Activated CD4-positive, alpha-beta T cell treated with anti-CD3 and anti-CD28 coated beads for 24 hours (primary cell): ENCODE data around the gene P2RY2.
"Not testable (repeated sequence)": the region's sequence is repeated elsewhere in the genome, so short reads cannot be mapped to it uniquely, and the experiment has no call there.

ENCODE experiments used
- DNase-seq, 2 donors: peaks; one replicate each; pipeline ENCODE4 v3.0.0-alpha.2; 2020; ENCODE audit warnings: low read depth in 2 of 2

The P2RY2 gene

DNA sequence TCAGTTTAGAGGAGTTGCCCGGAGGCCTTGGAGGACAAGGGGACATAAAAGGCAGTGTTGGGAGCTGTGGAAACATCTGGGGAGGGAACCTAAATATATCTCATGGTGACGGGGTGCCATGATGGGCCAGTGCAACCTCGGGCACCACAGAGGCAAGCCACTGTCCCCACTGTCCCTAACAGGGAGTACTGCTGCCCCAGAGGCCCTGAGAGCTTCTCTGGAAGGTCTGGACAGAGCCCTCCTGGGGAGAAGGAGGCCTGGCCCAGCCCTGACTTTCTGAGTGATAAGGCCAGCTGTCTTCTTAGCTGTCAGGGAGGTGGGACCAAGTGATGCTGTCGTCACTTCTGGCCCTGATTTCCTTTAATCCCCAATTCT, 48.6 kb downstream of the P2RY2 start:
- no peak for DNase-seq

DNA sequence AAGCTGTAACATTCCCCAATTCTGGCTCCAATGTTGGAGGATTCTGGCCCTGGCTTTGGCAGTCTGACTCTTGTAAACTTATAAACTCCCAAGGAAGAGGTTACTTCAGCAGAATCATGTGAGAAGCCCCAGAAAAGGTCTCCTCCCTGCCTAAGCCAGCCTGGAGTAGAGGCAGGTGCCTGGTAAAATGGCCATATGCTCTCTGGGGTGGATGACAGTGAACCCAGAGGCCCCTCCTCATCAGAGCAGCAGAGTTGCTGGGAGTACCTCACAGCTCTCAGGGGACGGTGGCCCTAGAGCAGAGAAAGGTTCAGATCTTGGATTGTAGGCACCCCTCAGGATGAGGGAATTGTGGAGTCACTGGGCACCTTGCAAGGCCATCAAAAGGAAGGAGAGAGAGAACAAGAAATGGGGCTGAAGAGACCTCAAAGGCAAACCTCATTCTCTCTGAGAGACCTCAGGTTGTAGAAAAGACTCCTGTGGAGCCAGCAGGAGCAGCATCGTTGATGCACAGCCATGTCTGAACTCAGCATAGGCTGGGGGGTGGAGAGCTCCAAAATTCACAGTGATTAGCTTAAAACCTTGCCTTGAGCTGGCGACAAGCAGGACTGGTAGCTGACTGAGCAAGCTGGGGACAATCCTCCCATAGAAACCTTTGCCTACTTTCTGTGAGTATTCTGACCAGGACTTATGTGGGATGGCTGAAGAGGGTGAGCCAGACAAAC, 49.2 kb downstream of the P2RY2 start:
- DNase-seq = no peak

DNA sequence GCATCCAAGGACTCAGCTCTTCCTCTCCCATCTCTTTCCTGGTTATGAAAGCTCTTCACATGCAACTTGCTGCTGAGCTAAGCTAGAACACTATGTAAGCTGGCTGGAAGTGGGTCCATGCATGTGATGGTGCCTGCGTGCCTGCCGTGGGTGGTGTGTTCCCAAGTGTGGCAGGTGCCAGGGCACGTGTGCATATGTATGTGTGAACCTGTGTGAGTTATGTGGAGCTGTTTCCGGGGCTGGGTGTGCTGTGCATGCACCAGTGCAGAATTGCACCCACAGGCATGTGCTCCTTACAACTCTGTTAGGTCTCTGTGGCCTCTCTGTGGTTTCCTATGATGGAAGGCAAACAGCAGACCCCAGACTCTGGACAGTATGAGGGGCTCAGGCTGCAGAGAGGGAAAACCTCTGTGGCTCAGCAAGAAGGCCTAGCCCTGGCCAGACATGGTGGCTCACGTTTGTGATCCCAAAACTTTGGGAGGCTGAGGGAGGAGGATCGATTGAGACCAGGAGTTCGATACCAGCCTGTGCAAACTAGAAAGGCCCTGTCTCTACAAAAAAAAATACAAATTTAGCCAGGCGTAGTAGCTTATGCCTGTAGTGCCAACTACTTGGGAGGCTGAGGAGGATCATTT, 49.9 kb downstream of the P2RY2 start:
- DNase-seq = no peak

DNA sequence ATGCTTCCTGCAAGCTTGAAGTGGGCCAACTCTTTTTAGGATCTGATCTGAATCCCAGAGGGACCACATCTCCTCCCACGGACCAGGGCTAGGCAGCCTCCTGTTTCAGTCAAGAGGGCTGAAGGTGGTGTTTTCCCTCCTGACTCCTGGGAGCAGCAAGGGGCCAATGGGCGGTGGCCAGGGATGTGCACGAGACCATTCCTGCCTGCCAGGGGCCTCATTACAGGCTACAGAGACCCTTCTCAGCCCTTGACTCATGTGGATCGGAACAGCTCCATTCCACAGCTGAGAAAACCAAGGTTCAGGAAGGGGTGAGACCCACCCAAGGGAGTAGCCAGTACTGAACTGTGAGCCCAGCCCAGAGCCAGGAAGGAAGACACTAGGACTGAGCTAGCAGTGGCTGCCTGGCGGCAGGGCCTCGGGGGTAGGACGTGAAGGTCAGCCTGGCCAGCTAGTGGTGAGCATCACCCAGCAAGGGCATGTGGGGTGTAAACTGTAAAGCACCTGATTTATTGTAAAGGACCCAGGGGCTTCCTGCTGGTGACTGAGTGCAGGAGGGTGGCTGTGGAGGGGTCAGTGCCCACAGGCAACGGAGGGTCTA, 50.7 kb downstream of the P2RY2 start:
- DNase-seq = no peak

DNA sequence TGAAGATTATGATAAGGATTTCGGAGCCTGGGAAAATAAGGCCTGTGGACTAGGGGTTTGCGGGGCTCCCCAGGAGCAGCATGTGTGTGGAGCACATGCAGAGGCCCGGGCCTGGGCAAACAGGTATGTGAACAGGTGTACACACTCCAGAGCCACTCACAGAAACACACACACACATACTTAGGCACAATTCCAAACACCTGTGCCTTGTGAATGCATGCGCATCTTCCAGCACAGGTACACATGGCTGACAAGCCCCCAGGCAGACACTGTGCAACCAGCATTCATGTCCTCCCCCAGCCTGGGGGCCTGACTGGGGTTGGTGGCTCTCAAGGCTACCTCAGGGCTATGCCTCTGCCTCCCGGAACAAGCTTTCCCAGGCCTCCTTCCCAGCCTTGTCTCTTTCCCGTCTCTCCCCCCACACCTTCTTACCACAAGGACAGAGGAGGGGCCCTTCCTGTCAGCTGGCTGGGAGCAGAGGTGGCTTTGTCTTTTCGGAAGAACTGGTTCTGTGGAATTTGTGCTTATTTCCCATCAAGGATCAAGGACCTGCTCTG, 51.5 kb downstream of the P2RY2 start:
- DNase-seq = no peak

DNA sequence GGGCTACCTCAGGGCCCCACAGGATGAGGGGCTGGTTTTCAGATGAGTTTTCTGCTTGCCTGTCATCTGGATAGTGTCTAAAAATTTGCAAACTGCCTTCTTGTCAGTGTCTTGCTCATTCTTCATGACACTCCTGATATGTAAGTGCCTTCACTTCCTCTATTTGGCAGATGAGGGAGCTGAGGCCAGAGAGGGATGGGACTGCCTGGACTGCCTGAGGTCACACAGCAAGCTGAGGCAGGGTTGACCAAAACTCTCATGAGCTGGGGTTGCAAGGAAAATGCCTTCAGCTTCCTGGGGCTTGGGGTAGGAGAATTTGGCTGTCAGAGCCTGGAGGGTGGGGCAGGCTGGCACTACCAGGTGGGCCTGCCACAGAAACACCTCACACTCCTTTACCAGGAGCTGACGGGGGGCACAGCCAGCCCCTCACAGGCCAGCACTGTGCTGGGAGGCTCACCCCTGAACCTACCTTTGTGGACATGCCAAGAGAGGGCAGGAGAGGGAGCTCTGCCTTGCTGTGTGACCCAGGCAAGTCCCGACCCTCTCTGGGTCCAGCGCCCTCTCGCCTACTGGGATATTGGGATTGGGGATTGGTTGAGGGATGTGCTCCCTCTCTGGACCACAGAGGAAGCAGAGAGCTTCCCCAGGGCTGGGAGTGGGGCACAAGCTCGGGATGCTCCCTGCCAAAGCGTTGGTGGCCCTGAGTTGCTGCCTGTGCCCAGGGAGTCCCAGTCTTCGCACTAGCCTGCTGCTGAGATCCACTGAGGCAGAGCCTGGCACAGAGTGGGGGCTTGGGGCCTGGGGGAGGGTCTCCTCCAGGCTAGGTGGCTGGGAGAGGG, 52.2 kb downstream of the P2RY2 start:
- no peak for DNase-seq

DNA sequence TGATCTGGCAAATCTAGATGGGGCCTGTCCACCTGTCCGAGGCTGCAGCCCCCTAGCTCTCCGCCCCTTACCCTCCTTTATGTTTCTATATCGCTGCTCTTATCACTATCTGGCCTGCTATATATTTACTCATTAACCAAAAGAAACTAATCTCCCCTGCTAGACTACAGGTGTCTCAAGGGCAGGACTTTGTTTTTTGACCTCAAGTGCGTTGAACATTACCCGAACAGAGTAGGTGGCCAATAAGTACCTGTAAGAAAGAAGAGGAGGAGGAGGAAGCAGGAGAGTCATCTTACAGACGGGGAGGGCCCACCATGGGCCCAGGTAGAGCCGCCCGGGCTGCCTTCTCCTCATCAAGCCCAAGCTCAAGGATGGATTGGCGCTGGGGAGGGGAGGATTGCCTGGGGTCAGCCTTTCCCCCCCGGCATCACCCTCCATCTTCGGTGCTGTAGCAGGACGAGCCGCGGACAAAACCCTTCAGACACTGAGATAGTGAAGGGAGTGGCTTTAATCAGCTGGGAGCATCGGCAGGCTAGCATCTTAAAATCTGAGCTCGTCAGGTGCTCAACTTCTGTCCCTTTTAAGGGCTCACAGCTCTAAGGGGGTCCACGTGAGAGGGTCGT, 52.9 kb downstream of the P2RY2 start:
- no peak for DNase-seq

DNA sequence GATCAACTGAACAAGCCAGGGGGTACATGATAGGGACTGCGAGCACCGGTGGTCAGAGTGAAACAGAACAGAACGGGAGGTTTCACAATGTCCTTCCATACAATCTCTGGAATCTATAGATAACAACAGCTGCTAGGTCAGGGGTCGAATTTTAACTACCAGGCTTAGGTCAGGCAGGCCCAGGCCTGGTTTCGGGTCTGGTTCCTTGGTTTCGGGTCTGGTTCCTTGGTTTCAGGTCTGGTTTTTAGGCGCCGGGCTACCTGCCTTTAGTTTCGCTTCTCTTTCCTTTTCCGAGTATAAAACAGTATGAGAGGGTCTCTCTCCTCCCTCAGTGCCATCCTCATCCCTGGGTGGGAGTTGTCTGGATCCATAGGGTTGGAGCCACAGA, 53.4 kb downstream of the P2RY2 start:
- not testable (repeated sequence) for DNase-seq

DNA sequence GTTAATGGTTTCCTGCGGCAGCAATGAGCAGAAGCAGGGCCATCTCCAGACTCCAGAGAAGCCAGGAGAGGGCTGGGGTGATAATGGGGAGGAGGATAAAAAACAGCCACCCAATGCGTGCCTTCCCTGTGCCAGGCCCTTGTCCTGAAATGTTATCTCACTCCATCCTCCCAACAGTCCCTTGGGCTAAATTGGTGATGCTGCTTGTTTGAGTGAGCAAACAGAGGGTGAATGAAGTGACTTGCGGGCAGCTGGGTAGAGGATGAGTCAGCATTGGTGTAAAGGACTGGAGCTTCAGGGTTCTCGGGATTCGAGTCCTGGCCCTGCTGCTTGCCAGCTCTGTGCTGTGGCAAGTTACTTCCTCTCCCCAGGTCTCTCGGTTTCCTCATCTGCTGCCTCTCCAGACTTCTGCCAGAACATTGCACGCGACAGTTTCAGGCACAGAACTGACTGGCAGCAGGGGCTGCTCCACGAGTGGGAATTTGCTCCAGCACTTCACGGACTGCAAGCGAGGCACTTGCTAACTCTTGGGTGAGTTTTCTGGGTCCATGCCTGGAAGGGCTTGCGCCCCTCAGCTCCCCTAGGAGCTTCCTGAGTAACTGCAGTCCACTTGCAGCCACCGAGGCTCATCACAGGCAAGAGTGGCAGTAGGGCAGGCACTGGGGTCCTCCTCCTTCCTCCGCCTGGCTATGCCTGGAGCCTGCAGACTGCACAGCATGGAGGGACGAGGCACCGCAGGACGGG, 54.0 kb downstream of the P2RY2 start, which contains the start of gene P2RY6:
Gene P2RY6, plus strand, starts transcription at position 403 of the 744 bp plus-strand sequence. CDS start 24,181 bp downstream, outside the sequence.
- no peak for DNase-seq

DNA sequence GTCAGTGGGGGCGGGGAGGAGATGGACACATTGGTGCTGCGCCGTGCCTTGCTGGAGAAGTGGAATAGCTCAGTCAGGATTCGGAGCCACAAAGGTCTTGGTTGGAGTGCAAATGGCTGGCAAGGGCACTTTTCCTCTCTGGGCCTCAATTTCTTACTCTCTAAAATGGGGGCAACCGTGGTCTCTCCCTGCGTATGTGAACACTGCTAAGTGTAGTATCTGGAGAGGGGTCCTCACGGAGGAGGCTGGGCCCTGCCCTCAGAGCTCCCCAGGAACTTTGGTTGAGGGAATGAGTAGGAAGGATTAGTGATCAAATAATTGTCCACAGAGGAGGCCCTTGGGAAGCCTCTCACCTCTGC, 54.6 kb downstream of the P2RY2 start:
- no peak for DNase-seq

DNA sequence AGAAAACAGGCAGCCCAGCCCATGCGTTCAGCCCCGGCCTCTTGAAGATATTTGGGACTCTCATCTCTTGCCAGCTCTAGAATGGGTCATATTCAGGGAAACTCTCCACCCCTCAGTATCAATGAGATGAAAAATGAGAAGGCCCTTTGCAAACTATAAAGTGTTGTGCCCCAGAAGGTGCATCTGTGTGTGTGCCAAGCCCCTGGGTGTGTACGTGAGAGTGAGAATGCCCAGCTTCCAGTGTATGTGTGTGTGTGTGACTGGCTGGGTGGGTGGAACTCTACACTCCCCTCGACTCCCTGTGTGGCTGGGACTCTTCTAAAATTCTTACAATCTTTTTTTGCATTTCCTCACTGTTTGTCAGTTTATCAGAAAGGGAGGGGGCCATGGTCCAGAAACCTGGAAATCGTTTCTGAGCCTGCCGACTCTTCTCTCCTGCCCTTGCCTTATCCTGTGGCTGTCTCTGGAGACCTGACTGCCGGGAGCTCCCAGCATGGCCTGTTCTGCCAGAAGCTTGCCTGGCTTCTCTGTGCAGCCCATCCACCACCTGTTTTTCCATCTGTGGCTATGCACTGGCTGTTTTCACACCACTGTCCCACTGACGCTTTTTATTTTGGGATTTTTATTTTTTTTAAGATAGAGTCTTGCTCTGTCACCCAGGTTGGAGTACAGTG, 55.3 kb downstream of the P2RY2 start:
- DNase-seq = no peak

DNA sequence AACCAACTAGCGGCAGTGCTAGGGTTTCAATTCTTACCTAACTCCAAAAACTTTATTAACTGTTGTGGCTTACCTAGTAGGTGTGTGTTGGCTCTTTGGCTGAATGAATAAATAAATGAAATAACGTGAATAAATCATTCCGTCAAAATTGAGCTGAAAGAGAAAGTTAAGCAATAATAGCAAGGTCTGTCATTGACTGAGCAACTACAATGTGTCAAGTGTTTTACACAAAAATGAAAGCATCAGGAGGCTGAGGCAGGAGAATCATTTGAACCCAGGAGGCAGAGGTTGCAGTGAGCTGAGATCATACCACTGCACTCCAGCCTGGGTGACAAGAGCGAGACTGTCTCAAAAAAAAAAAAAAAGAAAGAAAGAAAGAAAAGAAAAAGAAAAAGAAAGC, 56.1 kb downstream of the P2RY2 start:
- not testable (repeated sequence) for DNase-seq

DNA sequence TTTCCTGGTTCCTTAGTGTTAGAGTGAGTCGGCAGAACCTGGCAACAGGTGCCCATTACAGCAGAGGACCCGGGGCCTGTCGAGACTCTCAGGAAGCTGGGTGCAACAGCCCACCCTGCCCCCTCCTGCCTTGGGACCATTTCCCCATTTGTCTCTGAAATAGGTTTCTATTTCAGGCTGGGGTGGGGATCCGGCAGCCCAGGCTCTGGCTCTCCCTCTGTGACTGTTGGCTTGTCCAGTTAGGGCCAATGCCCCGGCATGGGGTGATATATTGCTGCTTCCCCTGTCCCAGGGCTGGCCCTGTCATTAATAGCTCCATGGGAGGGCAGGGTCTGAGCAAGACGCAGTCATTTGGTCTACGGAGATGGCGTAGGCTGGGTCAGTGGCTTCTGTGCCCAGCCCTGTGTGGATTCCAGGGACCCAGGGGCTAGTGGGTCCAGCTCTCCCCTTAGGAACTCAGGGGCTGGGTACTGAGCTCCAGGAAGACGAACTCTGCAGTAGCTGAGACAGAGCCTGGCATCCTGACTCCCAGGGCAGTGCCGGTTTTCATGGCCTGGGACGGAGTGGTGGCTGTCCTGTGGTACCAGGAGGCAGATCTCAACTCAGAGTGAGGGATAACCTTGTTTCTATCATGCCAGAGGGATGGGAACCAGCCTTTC, 56.8 kb downstream of the P2RY2 start:
- no peak for DNase-seq

DNA sequence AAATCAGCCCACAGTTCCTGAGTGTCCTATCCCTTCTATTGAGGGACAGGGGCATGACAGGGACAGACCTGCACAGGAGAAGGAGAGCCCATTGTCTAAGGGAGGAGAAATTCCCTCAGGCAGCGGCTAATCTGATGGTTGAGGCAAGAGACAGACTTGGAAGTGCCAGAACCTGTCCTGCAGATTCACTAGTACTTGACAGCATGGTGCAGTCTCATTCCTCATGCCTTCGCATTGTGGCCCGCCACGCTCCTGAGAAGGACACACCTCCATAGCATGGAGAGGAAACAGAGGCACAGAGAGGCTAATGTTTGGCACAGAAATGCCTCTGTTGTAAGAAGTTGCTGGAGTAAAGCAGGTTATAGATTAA, 57.3 kb downstream of the P2RY2 start:
- DNase-seq = no peak

DNA sequence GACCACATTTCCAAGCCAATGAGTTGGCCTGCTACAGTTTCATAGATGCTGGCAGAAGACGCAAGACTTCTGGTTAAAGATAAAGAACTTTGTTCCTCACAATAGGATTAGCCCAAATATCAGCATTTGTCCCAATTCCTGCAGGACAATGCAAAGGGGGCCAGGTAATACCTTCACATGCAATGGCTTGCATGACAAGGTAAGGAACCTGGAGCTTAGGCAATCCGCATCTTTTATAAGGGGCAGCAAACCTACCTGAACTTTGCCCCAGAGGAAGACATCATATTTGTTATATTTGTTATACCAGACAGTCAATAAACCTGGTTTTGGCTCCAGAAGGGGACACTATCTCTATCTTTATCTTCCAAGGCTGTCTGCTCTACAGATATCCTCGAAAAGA, 59.4 kb downstream of the P2RY2 start:
- DNase-seq = no peak

DNA sequence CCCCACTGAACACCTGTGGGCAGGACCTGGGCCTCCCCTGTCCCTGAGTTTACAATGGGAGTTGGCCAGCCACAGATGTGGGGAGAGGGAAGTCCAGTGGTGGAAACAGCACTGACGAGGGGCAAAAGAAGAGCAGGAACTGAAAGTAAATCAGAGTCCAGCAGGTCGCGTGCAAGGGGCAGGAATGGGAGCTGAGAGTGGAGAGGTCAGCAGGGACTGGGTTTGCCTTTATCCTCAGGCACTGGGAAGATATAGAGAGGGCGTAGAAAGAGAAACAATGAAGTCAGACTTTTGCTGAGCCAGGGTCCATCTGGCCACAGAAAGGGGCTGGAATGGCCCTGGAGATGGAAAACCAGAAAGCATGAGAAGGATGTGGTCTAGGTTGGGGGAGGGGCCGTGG, 62.5 kb downstream of the P2RY2 start:
- no peak for DNase-seq

DNA sequence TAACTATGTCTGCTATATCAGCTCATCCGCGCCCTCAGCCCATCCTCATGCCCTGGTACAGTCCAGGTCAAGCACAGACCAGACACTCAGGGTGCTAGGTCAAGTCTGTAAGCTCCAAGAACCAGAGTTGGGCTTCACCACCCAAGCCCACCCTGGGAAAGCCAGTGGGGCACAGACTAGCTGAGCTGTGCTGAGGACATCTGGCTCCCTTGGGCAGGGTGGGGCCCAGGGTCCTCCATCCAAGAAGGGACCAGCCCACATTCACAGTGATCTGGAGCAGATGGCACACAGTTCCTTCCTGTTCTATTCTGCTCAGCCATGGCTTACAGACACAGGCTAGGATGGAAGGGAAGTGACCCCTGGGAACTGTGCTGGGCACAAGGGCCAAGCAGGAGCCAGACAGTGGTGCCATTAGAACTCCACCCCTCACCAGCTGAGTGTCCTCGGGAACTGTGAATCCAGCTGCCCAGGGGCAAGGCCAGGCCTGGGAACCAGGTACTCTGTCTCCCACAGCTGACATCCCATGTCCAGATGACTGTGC, 63.2 kb downstream of the P2RY2 start:
- no peak for DNase-seq

DNA sequence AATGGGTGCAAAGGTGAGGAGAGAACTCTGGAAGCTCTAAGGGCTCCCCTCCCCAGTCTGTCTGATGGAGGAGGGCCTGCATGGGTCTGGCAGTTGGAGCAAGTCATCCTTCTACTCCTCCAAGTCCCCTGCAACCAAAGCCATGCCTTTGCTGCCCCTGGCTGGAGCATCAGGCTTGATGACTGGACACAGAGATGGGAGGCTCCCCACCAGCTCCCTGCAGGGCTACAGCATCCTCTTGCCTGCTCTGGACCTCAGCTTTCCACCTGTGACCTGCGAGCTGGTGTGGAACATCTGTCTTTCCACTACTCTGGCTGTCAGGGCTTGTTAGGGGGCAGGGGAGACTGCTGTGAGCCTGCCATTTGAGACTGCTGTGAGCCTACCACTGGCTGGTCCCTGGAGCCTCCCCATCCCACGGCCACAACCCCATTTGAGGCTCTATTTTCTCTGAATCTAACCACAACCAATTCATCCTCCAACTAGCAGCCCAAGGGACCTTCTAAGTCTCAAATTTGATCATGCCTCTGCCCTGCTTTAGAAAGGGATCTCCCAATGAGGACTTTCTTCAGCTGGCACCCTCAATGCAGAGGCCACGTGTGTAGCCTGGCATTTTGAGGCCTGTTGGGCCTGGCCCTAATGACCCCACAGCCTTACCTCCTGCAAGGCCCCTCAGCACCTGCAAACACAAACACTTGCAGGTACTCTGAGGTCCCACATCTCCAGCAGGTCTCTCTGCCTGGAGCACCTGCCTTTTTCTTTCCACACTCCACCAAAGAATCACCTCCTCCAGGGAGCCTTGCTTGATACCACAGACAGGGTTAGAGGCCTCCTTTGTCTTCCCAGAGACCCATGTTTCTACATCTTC, 63.9 kb downstream of the P2RY2 start:
- no peak for DNase-seq
